ENCODE results near the gene EFCC1. TPM values are rescaled to one million over a fixed set of nuclear protein-coding genes. Genes with fewer than 3 reads are reported as not detected.

Gene EFCC1
- total RNA-seq, 1 experiment from 2014 or later: 1.0 TPM

DNA sequence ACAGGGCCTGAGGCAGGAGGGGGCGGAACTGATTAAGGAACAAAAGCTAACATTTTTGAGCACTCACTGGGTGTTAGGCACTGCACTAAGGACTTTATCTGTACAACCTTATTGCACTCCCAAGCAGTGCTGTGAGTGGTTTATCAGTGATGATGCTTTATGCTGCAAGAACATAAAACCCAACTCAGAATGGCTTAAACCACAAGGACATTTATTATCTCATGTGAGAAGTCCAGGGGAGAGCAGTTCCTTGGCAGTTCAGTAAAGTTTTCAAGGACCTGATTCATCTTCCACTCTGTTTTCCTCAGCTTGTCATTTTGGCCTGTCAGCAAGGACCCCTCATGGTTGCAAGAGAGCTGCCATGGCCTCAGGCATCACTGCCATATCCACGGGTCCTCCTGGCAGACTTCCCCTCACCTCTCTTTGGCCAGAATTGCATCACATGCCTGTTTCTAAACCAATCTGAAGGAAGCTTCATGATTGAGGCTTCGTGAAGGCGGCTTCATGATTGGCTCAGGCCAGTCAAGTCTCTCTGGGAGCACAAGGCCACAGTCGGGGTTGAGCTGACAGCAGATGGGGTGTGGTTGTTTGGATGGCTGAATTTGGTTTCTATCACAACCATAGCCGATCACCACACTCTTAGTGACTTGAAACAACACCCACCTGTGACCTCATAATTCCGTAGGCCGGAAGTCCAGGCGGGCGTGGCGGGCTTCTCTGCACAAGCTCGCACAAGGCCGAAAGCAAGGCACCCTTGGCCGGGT lies 15.8 kb downstream of the EFCC1 start:
- Histone ChIP-seq H3K27me3 (ENCODE audit: insufficient read depth, low read length) (no peaks in the 10 kb centered on the region), H4K20me1 (ENCODE audit: insufficient read depth) (no peaks in the 10 kb centered on the region), H3K4me3 (replicated peaks in 1 of 2; ENCODE audit: low read depth in 1 of 2, low read length in 2 of 2) (no peak overlapping the region), H3K9ac (ENCODE audit: low read length) (no peak overlapping the region), H2AFZ (ENCODE audit: low read depth, low read length, poor library complexity, severe bottlenecking) (no peak overlapping the region), H3K27ac (ENCODE audit: low read depth, low read length) (no peak overlapping the region), H3K4me2 (ENCODE audit: low read length) (peak overlapping the region; percentile 33), H3K36me3 (ENCODE audit: control insufficient read depth in 1 of 2, insufficient read depth in 2 of 2, low read length in 2 of 2) (no peaks in the 10 kb centered on the region), H3K9me3 (ENCODE audit: control insufficient read depth in 1 of 2, insufficient read depth in 1 of 2, low read depth in 1 of 2, low read length in 2 of 2) (no peaks in the 10 kb centered on the region), H3K79me2 (ENCODE audit: insufficient read depth, low read length) (no peaks in the 10 kb centered on the region), H3K9me2 (ENCODE audit: insufficient read depth) (no peaks in the 10 kb centered on the region), H3K4me1 (ENCODE audit: control insufficient read depth in 1 of 2, insufficient read depth in 2 of 2, low read length in 2 of 2) (peaks cover 22 to 28% of the 10 kb centered on the region in 2 experiments)
- ChIA-PET RAD21 (ENCODE audit: low non-redundant PET in 1 of 2, low total read pairs in 2 of 2, uncharacterized antibody in 2 of 2, unreplicated experiment in 2 of 2) (interaction anchor here (1.1 to 1.7 kb wide), 3 partner anchors 13 to 90 kb away, joined by 4 to 6 read pairs (median 5); no protein-coding TSS in a partner anchor), POLR2A (interaction anchor here (1.3 to 1.5 kb wide), 2 partner anchors 10 to 13 kb away, joined by 3 to 5 read pairs; no protein-coding TSS in a partner anchor), CTCF (interaction anchor here (0.7 to 2.8 kb wide), 12 partner anchors 10 to 232 kb away, joined by 3 to 27 read pairs (median 4); partner anchors contain the start of genes CFAP92, COPG1 and RAB43)
- ATAC-seq: peak; percentile 18; the same call in 1 of the 2 replicates
- DNase-seq (ENCODE audit: low read depth, low spot score): no peak
- TF ChIP-seq POLR2AphosphoS5 (IDR thresholded peaks at IDR 0.05; ENCODE audit: low read depth, low read length) (no peak), SP1 (IDR thresholded peaks at IDR 0.05; ENCODE audit: low read depth) (no peak), FOSL1 (IDR thresholded peaks at IDR 0.05; ENCODE audit: low read depth) (no peak), TCF7L2 (IDR thresholded peaks at IDR 0.05; ENCODE audit: borderline replicate concordance, extremely low read depth, insufficient read depth, insufficient read length) (no peak), JUND (IDR thresholded peaks at IDR 0.05) (no peak), EZH2phosphoT487 (IDR thresholded peaks at IDR 0.05; ENCODE audit: borderline replicate concordance) (no peak)
- TF ChIP-seq, protein P1, sequence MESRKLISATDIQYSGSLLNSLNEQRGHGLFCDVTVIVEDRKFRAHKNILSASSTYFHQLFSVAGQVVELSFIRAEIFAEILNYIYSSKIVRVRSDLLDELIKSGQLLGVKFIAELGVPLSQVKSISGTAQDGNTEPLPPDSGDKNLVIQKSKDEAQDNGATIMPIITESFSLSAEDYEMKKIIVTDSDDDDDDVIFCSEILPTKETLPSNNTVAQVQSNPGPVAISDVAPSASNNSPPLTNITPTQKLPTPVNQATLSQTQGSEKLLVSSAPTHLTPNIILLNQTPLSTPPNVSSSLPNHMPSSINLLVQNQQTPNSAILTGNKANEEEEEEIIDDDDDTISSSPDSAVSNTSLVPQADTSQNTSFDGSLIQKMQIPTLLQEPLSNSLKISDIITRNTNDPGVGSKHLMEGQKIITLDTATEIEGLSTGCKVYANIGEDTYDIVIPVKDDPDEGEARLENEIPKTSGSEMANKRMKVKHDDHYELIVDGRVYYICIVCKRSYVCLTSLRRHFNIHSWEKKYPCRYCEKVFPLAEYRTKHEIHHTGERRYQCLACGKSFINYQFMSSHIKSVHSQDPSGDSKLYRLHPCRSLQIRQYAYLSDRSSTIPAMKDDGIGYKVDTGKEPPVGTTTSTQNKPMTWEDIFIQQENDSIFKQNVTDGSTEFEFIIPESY (IDR thresholded peaks at IDR 0.05; ENCODE audit: extremely low read depth, insufficient replicate concordance, low read length): no peak
- TF ChIP-seq, protein P2, sequence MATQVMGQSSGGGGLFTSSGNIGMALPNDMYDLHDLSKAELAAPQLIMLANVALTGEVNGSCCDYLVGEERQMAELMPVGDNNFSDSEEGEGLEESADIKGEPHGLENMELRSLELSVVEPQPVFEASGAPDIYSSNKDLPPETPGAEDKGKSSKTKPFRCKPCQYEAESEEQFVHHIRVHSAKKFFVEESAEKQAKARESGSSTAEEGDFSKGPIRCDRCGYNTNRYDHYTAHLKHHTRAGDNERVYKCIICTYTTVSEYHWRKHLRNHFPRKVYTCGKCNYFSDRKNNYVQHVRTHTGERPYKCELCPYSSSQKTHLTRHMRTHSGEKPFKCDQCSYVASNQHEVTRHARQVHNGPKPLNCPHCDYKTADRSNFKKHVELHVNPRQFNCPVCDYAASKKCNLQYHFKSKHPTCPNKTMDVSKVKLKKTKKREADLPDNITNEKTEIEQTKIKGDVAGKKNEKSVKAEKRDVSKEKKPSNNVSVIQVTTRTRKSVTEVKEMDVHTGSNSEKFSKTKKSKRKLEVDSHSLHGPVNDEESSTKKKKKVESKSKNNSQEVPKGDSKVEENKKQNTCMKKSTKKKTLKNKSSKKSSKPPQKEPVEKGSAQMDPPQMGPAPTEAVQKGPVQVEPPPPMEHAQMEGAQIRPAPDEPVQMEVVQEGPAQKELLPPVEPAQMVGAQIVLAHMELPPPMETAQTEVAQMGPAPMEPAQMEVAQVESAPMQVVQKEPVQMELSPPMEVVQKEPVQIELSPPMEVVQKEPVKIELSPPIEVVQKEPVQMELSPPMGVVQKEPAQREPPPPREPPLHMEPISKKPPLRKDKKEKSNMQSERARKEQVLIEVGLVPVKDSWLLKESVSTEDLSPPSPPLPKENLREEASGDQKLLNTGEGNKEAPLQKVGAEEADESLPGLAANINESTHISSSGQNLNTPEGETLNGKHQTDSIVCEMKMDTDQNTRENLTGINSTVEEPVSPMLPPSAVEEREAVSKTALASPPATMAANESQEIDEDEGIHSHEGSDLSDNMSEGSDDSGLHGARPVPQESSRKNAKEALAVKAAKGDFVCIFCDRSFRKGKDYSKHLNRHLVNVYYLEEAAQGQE (IDR thresholded peaks at IDR 0.05; ENCODE audit: low read depth): no peak
- TF ChIP-seq, protein P3, sequence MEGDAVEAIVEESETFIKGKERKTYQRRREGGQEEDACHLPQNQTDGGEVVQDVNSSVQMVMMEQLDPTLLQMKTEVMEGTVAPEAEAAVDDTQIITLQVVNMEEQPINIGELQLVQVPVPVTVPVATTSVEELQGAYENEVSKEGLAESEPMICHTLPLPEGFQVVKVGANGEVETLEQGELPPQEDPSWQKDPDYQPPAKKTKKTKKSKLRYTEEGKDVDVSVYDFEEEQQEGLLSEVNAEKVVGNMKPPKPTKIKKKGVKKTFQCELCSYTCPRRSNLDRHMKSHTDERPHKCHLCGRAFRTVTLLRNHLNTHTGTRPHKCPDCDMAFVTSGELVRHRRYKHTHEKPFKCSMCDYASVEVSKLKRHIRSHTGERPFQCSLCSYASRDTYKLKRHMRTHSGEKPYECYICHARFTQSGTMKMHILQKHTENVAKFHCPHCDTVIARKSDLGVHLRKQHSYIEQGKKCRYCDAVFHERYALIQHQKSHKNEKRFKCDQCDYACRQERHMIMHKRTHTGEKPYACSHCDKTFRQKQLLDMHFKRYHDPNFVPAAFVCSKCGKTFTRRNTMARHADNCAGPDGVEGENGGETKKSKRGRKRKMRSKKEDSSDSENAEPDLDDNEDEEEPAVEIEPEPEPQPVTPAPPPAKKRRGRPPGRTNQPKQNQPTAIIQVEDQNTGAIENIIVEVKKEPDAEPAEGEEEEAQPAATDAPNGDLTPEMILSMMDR (IDR thresholded peaks at IDR 0.05 in 2 of 3, conservative IDR thresholded peaks at IDR 0.05 in 1 of 3; ENCODE audit: borderline replicate concordance in 1 of 3, insufficient read depth in 1 of 3, low read depth in 2 of 3, low read length in 2 of 3): no peak
- intact Hi-C loops (cut with micrococcal nuclease): no loop called here
- BruUV-seq (replicated peaks): no TSS peak
